Naive thymus-derived CD8-positive, alpha-beta T cell (primary cell): Measurements from ENCODE around the gene PTPN4. TPM values are rescaled to one million over a fixed set of nuclear protein-coding genes. Genes with fewer than 3 reads are reported as not detected.
"Not testable (repeated sequence)": the region's sequence is repeated elsewhere in the genome, so short reads cannot be mapped to it uniquely, and the experiment has no call there.

Experiments
- ATAC-seq, 2 donors: fragments of 150-1000 bp; cut with Tn5 transposase in 1 of 2; sonication (Bioruptor Pico), chemical (Tn5 transposase) in 1 of 2; 1 replicate in 1 of 2; 2 replicates in 1 of 2; pipeline ENCODE4 v1.10.0; 2021; ENCODE audit warnings: mild to moderate bottlenecking in 2 of 2, moderate library complexity in 2 of 2
- POLR2A ChIA-PET: fragments of 350-600 bp; sonication (Branson Sonifier 250); formaldehyde crosslinking; loops from one replicate; lab custom pipeline; 2021; ENCODE audit warnings: antibody characterized with exemption; lab: Charles Lee
- DNase-seq, 10 donors: peaks; one replicate each; pipeline versions ENCODE4 v3.0.0 to v3.0.0-alpha.2; 2020 to 2022
- H3K27ac Mint-ChIP-seq, 10 donors: one replicate each; pipeline ENCODE4 v1.8.0; 2020 to 2022; ENCODE audit warnings: mild to moderate bottlenecking in 10 of 10, mixed read lengths in 10 of 10, moderate library complexity in 4 of 10, inconsistent platforms in 1 of 10
- H3K27me3 Mint-ChIP-seq, 5 donors: one replicate each; pipeline ENCODE4 v1.8.0; 2021 to 2022; ENCODE audit warnings: mixed read lengths in 5 of 5
- H3K36me3 Mint-ChIP-seq, 3 donors: one replicate each; pipeline ENCODE4 v1.8.0; 2020 to 2022; ENCODE audit warnings: mixed read lengths in 3 of 3, mild to moderate bottlenecking in 2 of 3, inconsistent platforms in 1 of 3
- H3K4me1 Mint-ChIP-seq, 4 donors: one replicate each; pipeline ENCODE4 v1.8.0; 2021 to 2022; ENCODE audit warnings: mixed read lengths in 4 of 4
- H3K4me3 Mint-ChIP-seq, 10 donors: one replicate each; pipeline ENCODE4 v1.8.0; 2020 to 2022; ENCODE audit warnings: mild to moderate bottlenecking in 10 of 10, mixed read lengths in 10 of 10, moderate library complexity in 6 of 10, inconsistent platforms in 1 of 10
- H3K9me3 Mint-ChIP-seq, 9 donors: one replicate each; pipeline ENCODE4 v1.8.0; 2020 to 2022; ENCODE audit warnings: mixed read lengths in 9 of 9, mild to moderate bottlenecking in 3 of 9, inconsistent platforms in 1 of 9, moderate library complexity in 1 of 9
- polyA plus RNA-seq, 3 donors: library from polyadenylated mRNA; unstranded; fragments of 300-500 nt; fragmentation: Illumina TruSeq; gene quantifications; one replicate each; pipeline ENCODE4 v1.2.3, GENCODE V29; 2021
- total RNA-seq, 8 experiments: library from RNA in 2 of 8; stranded (reverse) in 2 of 8; gene quantifications; one replicate each; pipeline ENCODE4 v1.2.3 and lab custom pipeline; 2021 to 2026

PTPN4 gene
- total and polyA plus RNA-seq, 5 experiments from 2014 or later: 79.4 to 124 (median 111) TPM

DNA sequence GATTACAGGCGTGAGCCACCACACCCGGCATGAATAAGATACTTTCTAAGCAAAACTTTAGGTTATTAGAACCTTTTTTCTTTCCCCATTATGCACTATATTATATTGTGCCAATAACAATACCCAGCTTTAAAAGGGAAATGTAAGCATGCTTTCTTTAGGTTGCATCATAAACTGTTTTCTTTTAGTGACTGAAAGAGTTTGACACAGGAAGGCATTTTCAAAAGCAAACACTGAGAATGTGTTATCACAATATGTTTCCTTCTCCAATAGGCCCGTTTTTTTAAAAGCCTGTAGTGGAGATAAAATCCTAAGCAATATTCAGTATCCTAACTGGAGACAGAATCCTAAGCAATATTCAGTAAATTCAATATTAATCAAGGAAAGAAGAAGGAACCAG lies 236.4 kb downstream of the PTPN4 start:
- ATAC-seq (no peak), DNase-seq (no peak)
- POLR2A ChIA-PET: interaction anchor here (0.8 kb wide), 1 partner anchor 13 kb away, joined by 3 read pairs; no protein-coding TSS in a partner anchor
- H3K27ac Mint-ChIP-seq: no peak overlapping the region
- H3K9me3 Mint-ChIP-seq: no peaks in the 10 kb centered on the region
- no peaks in the 10 kb centered on the region for H3K36me3 Mint-ChIP-seq
- peaks cover 0 to 6% (median 0%) of the 10 kb centered on the region in 5 donors for H3K27me3 Mint-ChIP-seq
- H3K4me3 Mint-ChIP-seq: no peak overlapping the region
- no peaks in the 10 kb centered on the region for H3K4me1 Mint-ChIP-seq

- H3K36me3 Mint-ChIP-seq, H3K27ac Mint-ChIP-seq, POLR2A ChIA-PET, H3K4me3 Mint-ChIP-seq, DNase-seq, H3K4me1 Mint-ChIP-seq, ATAC-seq, H3K9me3 Mint-ChIP-seq, H3K27me3 Mint-ChIP-seq: not testable (repeated sequence)
These were observed 237.5 kb downstream of the PTPN4 start for GRCh38 chr2:119996896-119997891.

DNA sequence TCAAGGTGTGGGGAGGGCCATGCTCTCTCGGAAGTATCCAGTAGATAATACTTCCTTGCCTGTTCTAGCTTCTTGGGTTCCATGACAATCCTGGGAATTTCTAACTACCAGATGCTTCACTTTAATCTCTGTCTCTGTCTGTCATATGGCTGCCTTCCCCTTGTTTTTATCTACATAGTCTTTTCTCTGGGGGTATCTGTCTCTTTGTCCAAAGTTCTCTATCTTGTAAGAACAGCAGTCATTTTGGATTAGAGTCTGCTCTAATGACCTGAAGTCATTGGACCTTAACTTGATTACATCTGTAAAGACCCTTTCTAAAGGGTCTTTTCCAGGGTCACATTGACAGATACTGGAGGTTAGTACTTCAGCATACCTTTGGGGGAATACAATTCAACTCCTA lies 241.7 kb downstream of the PTPN4 start:
- no peak for ATAC-seq
- H3K27me3 Mint-ChIP-seq: peaks cover 0 to 2% (median 0%) of the 10 kb centered on the region in 5 donors
- H3K9me3 Mint-ChIP-seq: no peaks in the 10 kb centered on the region
- no peak overlapping the region for H3K4me3 Mint-ChIP-seq
- peaks cover 0 to 4% (median 0%) of the 10 kb centered on the region in 4 donors for H3K4me1 Mint-ChIP-seq
- no peak for DNase-seq
- H3K27ac Mint-ChIP-seq: no peak overlapping the region
- no peaks in the 10 kb centered on the region for H3K36me3 Mint-ChIP-seq
- POLR2A ChIA-PET: no interaction called here

GRCh38 chr2:120004254-120004653 lies 244.5 kb downstream of the PTPN4 start:
- Mint-ChIP-seq H3K4me3 (no peak overlapping the region), H3K4me1 (peaks cover 0 to 4% (median 0%) of the 10 kb centered on the region in 4 donors), H3K36me3 (no peaks in the 10 kb centered on the region), H3K27me3 (no peaks in the 10 kb centered on the region), H3K9me3 (no peaks in the 10 kb centered on the region), H3K27ac (no peak overlapping the region)
- DNase-seq (no peak), ATAC-seq (no peak)
- POLR2A ChIA-PET: interaction anchor here (0.8 kb wide), 1 partner anchor 9 kb away, joined by 3 read pairs; the partner anchor contains the start of gene EPB41L5

DNA sequence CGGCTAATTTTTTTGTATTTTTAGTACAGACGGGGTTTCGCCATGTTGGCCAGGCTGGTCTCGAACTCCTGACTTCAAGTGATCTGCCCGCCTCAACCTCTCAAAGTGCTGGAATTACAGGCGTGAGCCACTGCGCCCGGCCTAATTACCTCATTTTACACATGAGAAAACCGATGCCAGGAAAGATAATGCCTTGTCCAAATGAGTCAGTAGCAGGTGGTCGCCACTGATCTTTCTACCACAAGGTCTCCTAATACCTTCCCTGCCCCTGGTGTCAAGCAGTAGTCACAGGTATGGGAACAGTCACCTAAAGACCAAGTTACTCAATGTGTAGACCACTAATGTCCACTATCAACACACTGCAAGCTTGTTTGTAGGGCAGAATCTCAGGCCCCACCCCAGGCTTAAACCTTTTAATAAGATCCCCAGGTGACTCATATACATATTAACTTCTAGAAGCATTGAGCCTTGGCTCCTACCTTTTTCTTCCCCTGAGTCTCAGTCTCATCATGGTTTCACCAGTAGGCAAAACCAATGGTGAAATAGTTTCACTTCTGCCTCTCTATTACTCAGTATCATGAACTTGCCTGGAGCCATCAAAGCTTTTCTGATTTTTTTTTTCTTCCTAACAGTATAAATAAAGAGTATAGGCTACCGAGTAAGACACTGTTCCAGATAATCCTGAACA lies 246.3 kb downstream of the PTPN4 start:
- Mint-ChIP-seq H3K36me3 (no peaks in the 10 kb centered on the region), H3K27me3 (no peaks in the 10 kb centered on the region), H3K27ac (no peak overlapping the region), H3K4me3 (no peak overlapping the region), H3K4me1 (peaks cover 0 to 4% (median 0%) of the 10 kb centered on the region in 4 donors), H3K9me3 (no peaks in the 10 kb centered on the region)
- POLR2A ChIA-PET: no interaction called here
- ATAC-seq: no peak
- no peak for DNase-seq

GRCh38 chr2:120007851-120008250 lies 248.1 kb downstream of the PTPN4 start:
- peaks cover 0 to 1% (median 0%) of the 10 kb centered on the region in 5 donors for H3K27me3 Mint-ChIP-seq
- DNase-seq: no peak
- POLR2A ChIA-PET: no interaction called here
- no peak for ATAC-seq
- peaks cover 7 to 15% (median 12%) of the 10 kb centered on the region in 4 donors for H3K4me1 Mint-ChIP-seq
- no peaks in the 10 kb centered on the region for H3K36me3 Mint-ChIP-seq
- H3K27ac Mint-ChIP-seq: no peak overlapping the region
- no peak overlapping the region for H3K4me3 Mint-ChIP-seq
- no peaks in the 10 kb centered on the region for H3K9me3 Mint-ChIP-seq

- Mint-ChIP-seq H3K4me1 (peaks cover 20 to 34% (median 27%) of the 10 kb centered on the region in 4 donors), H3K9me3 (no peaks in the 10 kb centered on the region), H3K4me3 (peak overlapping the region; percentile 79 to 92 (median 82)), H3K36me3 (no peaks in the 10 kb centered on the region), H3K27me3 (peaks cover 0 to 1% (median 0%) of the 10 kb centered on the region in 5 donors), H3K27ac (peak overlapping the region in 9 of 10 donors; percentile 9 to 85 (median 63))
- DNase-seq: no peak
- ATAC-seq: no peak
- POLR2A ChIA-PET: interaction anchor here (0.7 to 2.5 kb wide), 6 partner anchors 9 to 1637 kb away, joined by 3 to 18 read pairs (median 3); partner anchors contain the start of gene CLASP1
These were observed 252.6 kb downstream of the PTPN4 start for GRCh38 chr2:120012363-120012762.

GRCh38 chr2:120012771-120013596 lies 253.3 kb downstream of the PTPN4 start, which contains the start of gene EPB41L5:
EPB41L5 (plus strand) TSS chr2:120013077; CDS start chr2:120019085, 6,008 bp downstream.
- Mint-ChIP-seq H3K4me3 (peak within 1 kb of the TSS; percentile 81 to 92 (median 86)), H3K27me3 (peaks cover 0 to 1% (median 0%) of the 10 kb centered on the region in 5 donors), H3K27ac (peak within 1 kb of the TSS; percentile 33 to 86 (median 75)), H3K36me3 (no peaks in the 10 kb centered on the region), H3K9me3 (no peaks in the 10 kb centered on the region), H3K4me1 (peaks cover 21 to 34% (median 27%) of the 10 kb centered on the region in 4 donors)
- peak; percentile 88 for ATAC-seq
- POLR2A ChIA-PET: interaction anchor here (0.5 to 2.5 kb wide), 9 partner anchors 9 to 1637 kb away, joined by 3 to 18 read pairs (median 3); partner anchors contain the start of genes CLASP1 and TMEM177
- DNase-seq: peak; percentile 62 to 88 (median 72)

- POLR2A ChIA-PET: interaction anchor here (1.0 to 2.5 kb wide), 3 partner anchors 20 to 319 kb away, joined by 3 to 18 read pairs (median 4); no protein-coding TSS in a partner anchor
- Mint-ChIP-seq H3K36me3 (no peaks in the 10 kb centered on the region), H3K27me3 (peaks cover 0 to 1% (median 0%) of the 10 kb centered on the region in 5 donors), H3K9me3 (no peaks in the 10 kb centered on the region), H3K27ac (peak overlapping the region in 8 of 10 donors; percentile 23 to 86 (median 72)), H3K4me3 (peak overlapping the region; percentile 81 to 91 (median 84)), H3K4me1 (peaks cover 21 to 34% (median 27%) of the 10 kb centered on the region in 4 donors)
- ATAC-seq (no peak), DNase-seq (no peak)
These were observed 254.0 kb downstream of the PTPN4 start for GRCh38 chr2:120013597-120014223.

DNA sequence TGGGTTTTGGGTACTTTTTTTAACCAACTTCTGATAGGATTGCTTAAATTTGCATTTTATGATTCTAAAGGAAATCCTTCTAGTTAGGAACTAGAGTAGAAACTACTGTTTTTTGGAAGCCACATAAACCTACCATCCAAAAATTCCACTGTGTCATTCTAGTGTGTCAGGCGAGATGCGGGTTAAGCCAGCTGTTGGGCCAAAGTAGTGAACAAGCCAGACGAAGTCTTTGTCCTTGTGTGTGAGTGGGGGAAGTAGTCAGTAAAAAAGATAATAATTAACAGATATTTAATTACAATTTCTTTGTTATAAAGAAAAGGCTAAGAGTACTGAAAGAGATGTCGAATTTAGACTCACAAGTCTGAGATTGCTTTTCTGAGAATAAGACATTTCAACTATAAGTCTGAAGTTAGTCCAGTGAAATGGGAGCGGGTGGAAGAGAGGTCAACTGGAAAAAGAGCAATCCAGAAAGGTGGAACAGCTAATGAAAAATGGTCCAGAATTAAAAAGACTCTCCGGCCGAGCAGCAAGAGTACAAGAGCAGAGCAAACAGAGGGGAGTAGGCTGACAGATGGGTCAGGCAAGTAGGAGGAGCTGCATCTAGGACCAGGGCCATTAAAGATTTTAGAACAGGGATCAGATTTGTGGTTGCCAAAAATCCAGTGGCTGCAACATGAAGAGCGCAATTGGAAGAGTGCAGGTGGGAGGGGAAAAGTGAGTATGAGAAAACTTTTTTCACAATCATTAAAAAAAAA lies 254.7 kb downstream of the PTPN4 start:
- DNase-seq (no peak), ATAC-seq (no peak)
- Mint-ChIP-seq H3K4me3 (peak overlapping the region in 9 of 10 donors; percentile 81 to 91 (median 84)), H3K27me3 (peaks cover 0 to 1% (median 0%) of the 10 kb centered on the region in 5 donors), H3K36me3 (peaks cover 0 to 5% (median 0%) of the 10 kb centered on the region in 3 donors), H3K9me3 (no peaks in the 10 kb centered on the region), H3K4me1 (peaks cover 24 to 40% (median 31%) of the 10 kb centered on the region in 4 donors), H3K27ac (peak overlapping the region in 3 of 10 donors; percentile 23 to 58 (median 26))
- POLR2A ChIA-PET: interaction anchor here (0.7 to 2.5 kb wide), 3 partner anchors 79 to 161 kb away, joined by 3 to 18 read pairs (median 3); no protein-coding TSS in a partner anchor
